Neural cell (in vitro differentiated cells): ENCODE measurements around the gene HERC2. TPM values are rescaled to one million over a fixed set of nuclear protein-coding genes. Genes with fewer than 3 reads are reported as not detected.
"Not testable (repeated sequence)": the region's sequence is repeated elsewhere in the genome, so short reads cannot be mapped to it uniquely, and the experiment has no call there.

ENCODE experiments used
- H2AFZ ChIP-seq: fragments of 200-600, 300-800 bp; sonication (generic), shearing (Covaris generic); 2 replicates; pipeline ENCODE4 v1.6.0; 2014; ENCODE audit warnings: low read depth, mild to moderate bottlenecking, antibody characterized with exemption, low read length, moderate library complexity
- H3F3A ChIP-seq: fragments of 200-600 bp; shearing (Covaris generic); 2 replicates; pipeline ENCODE4 v1.6.1; 2016; ENCODE audit warnings: mild to moderate bottlenecking, moderate library complexity, mixed read lengths, antibody characterized with exemption, low read length; ENCODE audit not compliant: insufficient read depth, poor library complexity, severe bottlenecking
- H3K27ac ChIP-seq: fragments of 200-600, 300-800 bp; sonication (generic), shearing (Covaris generic); 2 replicates; pipeline ENCODE4 v1.5.1; 2014; ENCODE audit warnings: mild to moderate bottlenecking, low read length, moderate library complexity
- H3K27me3 ChIP-seq: fragments of 300-800, 200-600 bp; sonication (generic), shearing (Covaris generic); 2 replicates; pipeline ENCODE4 v1.6.0; 2014; ENCODE audit warnings: mild to moderate bottlenecking, low read depth, low read length, moderate library complexity; ENCODE audit not compliant: insufficient read depth
- H3K36me3 ChIP-seq: fragments of 300-800, 200-600 bp; sonication (generic), shearing (Covaris generic); 2 replicates; pipeline ENCODE4 v1.5.1; 2014; ENCODE audit warnings: mild to moderate bottlenecking, antibody characterized with exemption, low read length, moderate library complexity; ENCODE audit not compliant: insufficient read depth
- H3K4me2 ChIP-seq: fragments of 300-800, 200-600 bp; sonication (generic), shearing (Covaris generic); 2 replicates; pipeline ENCODE4 v1.6.0; 2014; ENCODE audit warnings: mild to moderate bottlenecking, low read length
- H3K4me3 ChIP-seq: fragments of 300-800, 200-600 bp; sonication (generic), shearing (Covaris generic); 2 replicates; pipeline ENCODE4 v1.5.1; 2014; ENCODE audit warnings: mild to moderate bottlenecking, low read length, moderate library complexity
- H3K79me2 ChIP-seq: fragments of 200-600 bp; shearing (Covaris generic); replicated peaks from 2 replicates; pipeline ENCODE4 v1.6.0; 2014; ENCODE audit warnings: mild to moderate bottlenecking, low read length, moderate library complexity; ENCODE audit not compliant: insufficient read depth
- H3K9ac ChIP-seq: fragments of 300-800, 200-600 bp; sonication (generic), shearing (Covaris generic); 2 replicates; pipeline ENCODE4 v1.6.1; 2016; ENCODE audit warnings: mild to moderate bottlenecking, low read length, mixed read lengths
- H3K9me2 ChIP-seq: fragments of 200-600 bp; shearing (Covaris generic); 2 replicates; pipeline ENCODE4 v1.6.1; 2016; ENCODE audit warnings: mild to moderate bottlenecking, low read length, mixed read lengths; ENCODE audit not compliant: insufficient read depth
- H3K9me3 ChIP-seq: fragments of 200-600, 300-800 bp; sonication (generic), shearing (Covaris generic); 2 replicates; pipeline ENCODE4 v1.6.1; 2016; ENCODE audit warnings: mild to moderate bottlenecking, mixed run types, low read length, moderate library complexity, mixed read lengths
- H4K20me1 ChIP-seq: fragments of 200-600 bp; shearing (Covaris generic); 2 replicates; pipeline ENCODE4 v1.6.1; 2016; ENCODE audit warnings: mild to moderate bottlenecking, mixed run types; ENCODE audit not compliant: insufficient read depth
- EP300 ChIP-seq: fragments of 450-650 bp; conservative IDR thresholded peaks from 2 replicates; pipeline ENCODE4 v1.6.1; 2014; ENCODE audit warnings: antibody characterized with exemption, mild to moderate bottlenecking, moderate library complexity; ENCODE audit not compliant: poor library complexity, severe bottlenecking
- EZH2 ChIP-seq: fragments of 200-600, 300-800 bp; shearing (Covaris generic), sonication (generic); IDR thresholded peaks from 2 replicates; pipeline ENCODE4 v1.6.1; 2014; ENCODE audit warnings: antibody characterized with exemption, low read length, borderline replicate concordance, mild to moderate bottlenecking; ENCODE audit not compliant: insufficient read depth, poor library complexity, severe bottlenecking
- MXI1 ChIP-seq: fragments of 450-650 bp; conservative IDR thresholded peaks from 2 replicates; pipeline ENCODE4 v1.6.1; 2014; ENCODE audit warnings: antibody characterized with exemption, mild to moderate bottlenecking; ENCODE audit not compliant: poor library complexity, severe bottlenecking
- POLR2AphosphoS5 ChIP-seq: IDR thresholded peaks from 2 replicates; pipeline ENCODE4 v1.6.1; 2012
- RAD21 ChIP-seq: fragments of 450-650 bp; conservative IDR thresholded peaks from 2 replicates; pipeline ENCODE4 v1.6.1; 2014; ENCODE audit warnings: antibody characterized with exemption, mild to moderate bottlenecking, moderate library complexity
- REST ChIP-seq: IDR thresholded peaks from 2 replicates; pipeline ENCODE4 v1.6.1; 2012; ENCODE audit warnings: borderline replicate concordance
- SMC3 ChIP-seq: fragments of 450-650 bp; conservative IDR thresholded peaks from 2 replicates; pipeline ENCODE4 v1.6.1; 2014; ENCODE audit warnings: antibody characterized with exemption, mild to moderate bottlenecking, moderate library complexity; ENCODE audit not compliant: poor library complexity
- TAF1 ChIP-seq: IDR thresholded peaks from 2 replicates; pipeline ENCODE4 v1.6.1; 2012; ENCODE audit warnings: low read depth
- polyA plus RNA-seq: library from polyadenylated mRNA; depleted of rRNA; stranded (reverse); fragments of >200 nt; gene quantifications from 2 replicates; pipeline ENCODE4 v1.2.3, GENCODE V29; 2014
- TF ChIP-seq, protein P1 (sequence below): fragments of 450-650 bp; IDR thresholded peaks from 2 replicates; pipeline ENCODE4 v1.5.1; 2014; ENCODE audit warnings: antibody characterized with exemption, mild to moderate bottlenecking, moderate library complexity; ENCODE audit not compliant: poor library complexity, severe bottlenecking

Gene HERC2
- polyA plus RNA-seq, 1 donor from 2014 or later, result 47.3 TPM

- H3K4me2 ChIP-seq, result not testable (repeated sequence)
Observed at GRCh38 chr15:28197694-28198093, 124.3 kb downstream of the HERC2 start.

GRCh38 chr15:28196581-28196980 is 125.4 kb downstream of the HERC2 start:
- not testable (repeated sequence) for H3K36me3 ChIP-seq, H3K4me3 ChIP-seq, H4K20me1 ChIP-seq, H3K27me3 ChIP-seq, H3K9ac ChIP-seq, H3K9me2 ChIP-seq, H3K4me2 ChIP-seq, H3K79me2 ChIP-seq, H2AFZ ChIP-seq, H3F3A ChIP-seq, H3K9me3 ChIP-seq, H3K27ac ChIP-seq

More at GRCh38 chr15:28197694-28198093, 124.3 kb downstream of the HERC2 start:
- H2AFZ ChIP-seq, H3K4me3 ChIP-seq, H3K79me2 ChIP-seq, H3K9me2 ChIP-seq, H3K27ac ChIP-seq, H4K20me1 ChIP-seq, H3K9ac ChIP-seq, H3F3A ChIP-seq, H3K36me3 ChIP-seq, H3K27me3 ChIP-seq, H3K9me3 ChIP-seq: not testable (repeated sequence)

DNA sequence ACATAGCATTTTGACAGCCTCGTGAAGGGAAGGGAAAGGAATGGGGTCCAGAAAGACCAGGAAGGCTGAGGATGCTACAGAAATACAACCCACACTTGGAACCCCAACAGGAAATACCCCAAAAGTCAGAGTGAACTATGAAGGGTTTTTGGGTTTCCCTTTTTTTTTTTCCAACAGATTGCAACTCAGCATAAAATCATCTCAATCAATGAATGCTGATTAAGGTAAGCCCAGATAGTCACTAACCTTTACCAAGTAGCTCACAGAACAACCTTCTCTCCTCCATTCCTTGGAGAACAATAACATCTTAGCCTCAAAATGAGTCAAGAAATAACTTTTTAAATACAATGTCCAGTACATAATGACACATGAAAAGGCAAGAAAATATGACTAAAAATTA is 129.2 kb downstream of the HERC2 start:
- H3K27me3 ChIP-seq, result no peaks in the 10 kb centered on the region
- no peaks in the 10 kb centered on the region for H3K9me3 ChIP-seq
- no peaks in the 10 kb centered on the region for H3K79me2 ChIP-seq
- H2AFZ ChIP-seq, result no peak overlapping the region
- no peaks in the 10 kb centered on the region for H3K9me2 ChIP-seq
- H3K36me3 ChIP-seq, result peaks cover 17% of the 10 kb centered on the region
- no peak overlapping the region for H3K27ac ChIP-seq
- no peaks in the 10 kb centered on the region for H4K20me1 ChIP-seq
- H3K4me3 ChIP-seq, result no peak overlapping the region
- H3K9ac ChIP-seq, result no peak overlapping the region
- TF ChIP-seq, protein P1, sequence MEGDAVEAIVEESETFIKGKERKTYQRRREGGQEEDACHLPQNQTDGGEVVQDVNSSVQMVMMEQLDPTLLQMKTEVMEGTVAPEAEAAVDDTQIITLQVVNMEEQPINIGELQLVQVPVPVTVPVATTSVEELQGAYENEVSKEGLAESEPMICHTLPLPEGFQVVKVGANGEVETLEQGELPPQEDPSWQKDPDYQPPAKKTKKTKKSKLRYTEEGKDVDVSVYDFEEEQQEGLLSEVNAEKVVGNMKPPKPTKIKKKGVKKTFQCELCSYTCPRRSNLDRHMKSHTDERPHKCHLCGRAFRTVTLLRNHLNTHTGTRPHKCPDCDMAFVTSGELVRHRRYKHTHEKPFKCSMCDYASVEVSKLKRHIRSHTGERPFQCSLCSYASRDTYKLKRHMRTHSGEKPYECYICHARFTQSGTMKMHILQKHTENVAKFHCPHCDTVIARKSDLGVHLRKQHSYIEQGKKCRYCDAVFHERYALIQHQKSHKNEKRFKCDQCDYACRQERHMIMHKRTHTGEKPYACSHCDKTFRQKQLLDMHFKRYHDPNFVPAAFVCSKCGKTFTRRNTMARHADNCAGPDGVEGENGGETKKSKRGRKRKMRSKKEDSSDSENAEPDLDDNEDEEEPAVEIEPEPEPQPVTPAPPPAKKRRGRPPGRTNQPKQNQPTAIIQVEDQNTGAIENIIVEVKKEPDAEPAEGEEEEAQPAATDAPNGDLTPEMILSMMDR, result no peak
- TF ChIP-seq REST, result no peak
- no peak for TF ChIP-seq RAD21
- TF ChIP-seq POLR2AphosphoS5, result no peak
- no peak for TF ChIP-seq MXI1
- no peak for TF ChIP-seq TAF1
- no peak for TF ChIP-seq SMC3
- no peak for TF ChIP-seq EP300
- TF ChIP-seq EZH2, result no peak
- H3K4me2 ChIP-seq, result no peak overlapping the region
- H3F3A ChIP-seq, result no peaks in the 10 kb centered on the region
